ENCODE results near the gene FOXA1.

The FOXA1 gene

GRCh38 chr14:37592482-37593408 lies 2.3 kb downstream of the FOXA1 start:
- Histone ChIP-seq H3K36me3 (ENCODE audit: control insufficient read depth, insufficient read depth, low read length) (no peaks in the 10 kb centered on the region), H3K27me3 (ENCODE audit: control insufficient read depth, insufficient read depth, low read length) (peaks cover 89% of the 10 kb centered on the region), H3K9me3 (ENCODE audit: control insufficient read depth, insufficient read depth, low read length) (no peaks in the 10 kb centered on the region), H3K4me3 (ENCODE audit: low read depth, low read length) (no peak overlapping the region), H3K9ac (ENCODE audit: low read depth, low read length) (no peak overlapping the region), H3K4me1 (ENCODE audit: control insufficient read depth, insufficient read depth, low read length) (peaks cover 9% of the 10 kb centered on the region)

GRCh38 chr14:37591941-37592481 lies 3.0 kb downstream of the FOXA1 start:
- Histone ChIP-seq H3K9me3 (ENCODE audit: control insufficient read depth, insufficient read depth, low read length) (no peaks in the 10 kb centered on the region), H3K4me1 (ENCODE audit: control insufficient read depth, insufficient read depth, low read length) (peaks cover 11% of the 10 kb centered on the region), H3K4me3 (ENCODE audit: low read depth, low read length) (peak overlapping the region; percentile 41), H3K27me3 (ENCODE audit: control insufficient read depth, insufficient read depth, low read length) (peaks cover 89% of the 10 kb centered on the region), H3K36me3 (ENCODE audit: control insufficient read depth, insufficient read depth, low read length) (no peaks in the 10 kb centered on the region), H3K9ac (ENCODE audit: low read depth, low read length) (no peak overlapping the region)

DNA sequence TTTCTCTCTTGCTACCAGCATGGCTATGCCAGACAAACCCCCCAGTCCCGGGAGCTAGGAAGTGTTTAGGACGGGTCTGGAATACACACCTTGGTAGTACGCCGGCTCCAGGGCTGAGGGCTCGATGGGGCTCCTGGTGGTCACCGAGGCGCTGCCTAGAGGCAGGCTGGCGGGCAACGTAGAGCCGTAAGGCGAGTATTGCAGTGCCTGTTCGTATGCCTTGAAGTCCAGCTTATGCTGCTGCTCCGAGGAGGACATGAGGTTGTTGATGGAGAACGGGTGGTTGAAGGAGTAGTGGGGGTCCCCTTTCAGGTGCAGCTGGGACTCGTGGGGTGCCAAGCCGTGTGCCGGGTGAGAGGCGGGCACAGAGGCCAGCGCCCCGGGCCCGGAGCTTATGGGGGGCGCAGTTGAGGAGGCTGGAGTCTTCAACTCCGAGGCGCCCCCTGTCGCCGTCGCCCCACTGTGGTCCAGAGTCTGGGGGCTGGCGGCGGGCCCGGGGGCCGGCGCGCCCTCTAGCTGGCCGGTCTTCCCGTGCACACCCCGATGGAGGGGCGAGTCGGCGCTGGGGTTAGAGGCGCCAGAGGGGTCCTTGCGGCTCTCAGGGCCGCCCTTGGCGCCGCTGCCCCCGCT lies 3.6 kb downstream of the FOXA1 start:
- peak overlapping the region; percentile 41 for H3K4me3 ChIP-seq (ENCODE audit: low read depth, low read length)
- H3K9ac ChIP-seq (ENCODE audit: low read depth, low read length), result no peak overlapping the region

DNA sequence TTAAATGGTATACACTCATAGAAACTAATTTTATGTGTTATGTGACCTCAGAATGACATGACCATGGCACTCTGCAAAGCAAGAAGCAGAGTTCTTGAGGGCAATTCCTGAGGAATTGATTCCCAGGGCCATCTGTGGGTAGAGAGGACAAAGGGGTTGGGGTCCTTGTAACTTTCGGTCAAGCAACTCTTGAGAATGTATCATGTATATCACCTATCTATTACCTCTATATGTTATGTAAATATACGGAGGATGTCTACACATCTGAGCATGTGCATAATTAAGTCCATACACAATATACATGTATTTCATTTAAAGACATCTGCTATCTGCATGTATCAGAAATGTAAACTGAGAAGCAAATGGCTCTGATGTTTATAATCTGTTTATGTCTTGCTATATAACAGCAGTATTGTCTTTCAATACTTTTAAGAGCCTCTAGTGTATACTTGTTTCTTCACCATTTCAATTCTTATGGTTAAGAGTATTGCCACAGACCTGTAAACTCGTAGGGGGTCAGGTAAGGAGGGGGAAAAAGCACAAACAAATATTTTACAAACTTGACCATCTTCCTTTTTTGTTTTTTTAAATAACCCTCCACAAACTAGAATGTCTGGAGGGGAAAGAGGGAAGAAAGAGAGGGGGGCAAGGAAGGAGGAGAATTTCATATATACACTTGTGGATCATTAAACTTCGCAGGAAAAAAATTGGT lies 4.5 kb downstream of the FOXA1 start:
- Histone ChIP-seq H3K9ac (ENCODE audit: low read depth, low read length) (no peak overlapping the region), H3K4me3 (ENCODE audit: low read depth, low read length) (no peak overlapping the region), H3K27me3 (ENCODE audit: control insufficient read depth, insufficient read depth, low read length) (peaks cover 89% of the 10 kb centered on the region), H3K9me3 (ENCODE audit: control insufficient read depth, insufficient read depth, low read length) (no peaks in the 10 kb centered on the region), H3K4me1 (ENCODE audit: control insufficient read depth, insufficient read depth, low read length) (peaks cover 14% of the 10 kb centered on the region), H3K36me3 (ENCODE audit: control insufficient read depth, insufficient read depth, low read length) (no peaks in the 10 kb centered on the region)

More for the DNA sequence above, 3.6 kb downstream of the FOXA1 start:
- H3K36me3 ChIP-seq (ENCODE audit: control insufficient read depth, insufficient read depth, low read length), result no peaks in the 10 kb centered on the region
- H3K9me3 ChIP-seq (ENCODE audit: control insufficient read depth, insufficient read depth, low read length), result no peaks in the 10 kb centered on the region
- peaks cover 89% of the 10 kb centered on the region for H3K27me3 ChIP-seq (ENCODE audit: control insufficient read depth, insufficient read depth, low read length)
- peaks cover 10% of the 10 kb centered on the region for H3K4me1 ChIP-seq (ENCODE audit: control insufficient read depth, insufficient read depth, low read length)

- no peaks in the 10 kb centered on the region for H3K36me3 ChIP-seq (ENCODE audit: control insufficient read depth, insufficient read depth, low read length)
- H3K9ac ChIP-seq (ENCODE audit: low read depth, low read length), result no peak overlapping the region
- peaks cover 14% of the 10 kb centered on the region for H3K4me1 ChIP-seq (ENCODE audit: control insufficient read depth, insufficient read depth, low read length)
- H3K9me3 ChIP-seq (ENCODE audit: control insufficient read depth, insufficient read depth, low read length), result no peaks in the 10 kb centered on the region
- no peak overlapping the region for H3K4me3 ChIP-seq (ENCODE audit: low read depth, low read length)
- peaks cover 94% of the 10 kb centered on the region for H3K27me3 ChIP-seq (ENCODE audit: control insufficient read depth, insufficient read depth, low read length)
These were observed 5.2 kb downstream of the FOXA1 start for GRCh38 chr14:37589715-37590427.

- Histone ChIP-seq H3K4me3 (ENCODE audit: low read depth, low read length) (peak overlapping the region; percentile 46), H3K36me3 (ENCODE audit: control insufficient read depth, insufficient read depth, low read length) (no peaks in the 10 kb centered on the region), H3K27me3 (ENCODE audit: control insufficient read depth, insufficient read depth, low read length) (peaks cover 94% of the 10 kb centered on the region), H3K4me1 (ENCODE audit: control insufficient read depth, insufficient read depth, low read length) (peaks cover 14% of the 10 kb centered on the region), H3K9ac (ENCODE audit: low read depth, low read length) (no peak overlapping the region), H3K9me3 (ENCODE audit: control insufficient read depth, insufficient read depth, low read length) (no peaks in the 10 kb centered on the region)
These were observed 5.9 kb downstream of the FOXA1 start for GRCh38 chr14:37588956-37589714.

GRCh38 chr14:37588667-37588955 lies 6.4 kb downstream of the FOXA1 start:
- Histone ChIP-seq H3K9ac (ENCODE audit: low read depth, low read length) (no peak overlapping the region), H3K4me3 (ENCODE audit: low read depth, low read length) (peak overlapping the region; percentile 46), H3K27me3 (ENCODE audit: control insufficient read depth, insufficient read depth, low read length) (peaks cover 92% of the 10 kb centered on the region), H3K36me3 (ENCODE audit: control insufficient read depth, insufficient read depth, low read length) (no peaks in the 10 kb centered on the region), H3K4me1 (ENCODE audit: control insufficient read depth, insufficient read depth, low read length) (peaks cover 14% of the 10 kb centered on the region), H3K9me3 (ENCODE audit: control insufficient read depth, insufficient read depth, low read length) (no peaks in the 10 kb centered on the region)

DNA sequence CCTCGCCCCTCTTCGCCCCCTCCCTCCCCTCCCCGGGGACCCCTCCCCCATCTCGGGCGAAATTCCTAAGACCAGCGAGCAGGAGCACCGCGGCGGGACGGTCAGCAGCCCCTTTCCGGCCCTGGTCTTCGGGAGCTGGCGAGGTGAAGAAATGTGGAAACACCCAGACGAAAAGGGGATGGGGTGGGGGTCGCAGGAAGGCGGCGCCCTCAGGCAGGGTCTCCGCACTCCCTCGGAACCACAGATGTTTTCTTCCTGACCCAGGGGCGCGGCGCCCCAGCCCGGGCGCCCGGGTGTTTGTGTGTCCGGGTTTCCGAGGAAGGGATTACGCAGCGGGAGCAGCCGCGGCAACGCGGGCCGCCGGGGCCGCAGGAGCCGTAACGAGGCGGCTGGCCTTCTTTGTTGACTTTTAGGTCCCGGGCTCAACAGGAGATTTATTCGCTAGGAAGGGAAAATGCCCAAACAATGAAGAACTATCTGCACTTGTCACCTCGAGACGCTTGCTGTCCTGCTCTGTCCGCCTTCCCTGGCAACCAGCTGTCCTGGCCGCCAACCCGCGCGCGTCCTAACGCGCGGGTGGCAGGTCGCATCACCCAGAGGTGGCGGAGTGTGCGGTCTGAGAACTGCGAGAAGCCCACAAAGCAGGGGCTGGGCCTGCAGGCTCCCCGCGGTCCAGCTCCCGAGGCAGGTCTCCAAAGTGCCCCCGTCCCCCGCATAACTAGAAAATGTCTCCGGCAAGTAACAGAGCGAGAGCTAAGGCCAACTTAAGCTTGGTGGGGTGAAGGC lies 7.0 kb downstream of the FOXA1 start:
- Histone ChIP-seq H3K9ac (ENCODE audit: low read depth, low read length) (no peak overlapping the region), H3K4me1 (ENCODE audit: control insufficient read depth, insufficient read depth, low read length) (peaks cover 14% of the 10 kb centered on the region), H3K27me3 (ENCODE audit: control insufficient read depth, insufficient read depth, low read length) (peaks cover 92% of the 10 kb centered on the region), H3K9me3 (ENCODE audit: control insufficient read depth, insufficient read depth, low read length) (no peaks in the 10 kb centered on the region), H3K4me3 (ENCODE audit: low read depth, low read length) (peak overlapping the region; percentile 46), H3K36me3 (ENCODE audit: control insufficient read depth, insufficient read depth, low read length) (no peaks in the 10 kb centered on the region)

GRCh38 chr14:37587131-37587803 lies 7.8 kb downstream of the FOXA1 start:
- H3K9ac ChIP-seq (ENCODE audit: low read depth, low read length), result no peak overlapping the region
- no peaks in the 10 kb centered on the region for H3K36me3 ChIP-seq (ENCODE audit: control insufficient read depth, insufficient read depth, low read length)
- H3K4me3 ChIP-seq (ENCODE audit: low read depth, low read length), result no peak overlapping the region
- H3K4me1 ChIP-seq (ENCODE audit: control insufficient read depth, insufficient read depth, low read length), result peaks cover 14% of the 10 kb centered on the region
- H3K27me3 ChIP-seq (ENCODE audit: control insufficient read depth, insufficient read depth, low read length), result peaks cover 92% of the 10 kb centered on the region
- no peaks in the 10 kb centered on the region for H3K9me3 ChIP-seq (ENCODE audit: control insufficient read depth, insufficient read depth, low read length)

GRCh38 chr14:37586797-37587130 lies 8.3 kb downstream of the FOXA1 start:
- H3K4me1 ChIP-seq (ENCODE audit: control insufficient read depth, insufficient read depth, low read length), result peaks cover 14% of the 10 kb centered on the region
- peaks cover 92% of the 10 kb centered on the region for H3K27me3 ChIP-seq (ENCODE audit: control insufficient read depth, insufficient read depth, low read length)
- H3K9ac ChIP-seq (ENCODE audit: low read depth, low read length), result no peak overlapping the region
- H3K4me3 ChIP-seq (ENCODE audit: low read depth, low read length), result no peak overlapping the region
- H3K36me3 ChIP-seq (ENCODE audit: control insufficient read depth, insufficient read depth, low read length), result no peaks in the 10 kb centered on the region
- no peaks in the 10 kb centered on the region for H3K9me3 ChIP-seq (ENCODE audit: control insufficient read depth, insufficient read depth, low read length)
